HG03469 (cell line): ENCODE measurements around the gene CDC42EP2.

Experiments
- ATAC-seq: cut with Tn5 transposase; IDR thresholded peaks from one replicate; pipeline ENCODE4 v1.9.1; 2021; ENCODE audit warnings: mild to moderate bottlenecking, moderate library complexity, moderate number of reproducible peaks; ENCODE audit not compliant: unreplicated experiment

Gene CDC42EP2, protein sequence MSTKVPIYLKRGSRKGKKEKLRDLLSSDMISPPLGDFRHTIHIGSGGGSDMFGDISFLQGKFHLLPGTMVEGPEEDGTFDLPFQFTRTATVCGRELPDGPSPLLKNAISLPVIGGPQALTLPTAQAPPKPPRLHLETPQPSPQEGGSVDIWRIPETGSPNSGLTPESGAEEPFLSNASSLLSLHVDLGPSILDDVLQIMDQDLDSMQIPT

GRCh38 chr11:65314501-65315203 lies at the start of gene CDC42EP2:
Gene CDC42EP2, plus strand, starts transcription at chr11:65314866. Its CDS starts 6,033 bp downstream, at chr11:65320899.
- no peak for ATAC-seq

DNA sequence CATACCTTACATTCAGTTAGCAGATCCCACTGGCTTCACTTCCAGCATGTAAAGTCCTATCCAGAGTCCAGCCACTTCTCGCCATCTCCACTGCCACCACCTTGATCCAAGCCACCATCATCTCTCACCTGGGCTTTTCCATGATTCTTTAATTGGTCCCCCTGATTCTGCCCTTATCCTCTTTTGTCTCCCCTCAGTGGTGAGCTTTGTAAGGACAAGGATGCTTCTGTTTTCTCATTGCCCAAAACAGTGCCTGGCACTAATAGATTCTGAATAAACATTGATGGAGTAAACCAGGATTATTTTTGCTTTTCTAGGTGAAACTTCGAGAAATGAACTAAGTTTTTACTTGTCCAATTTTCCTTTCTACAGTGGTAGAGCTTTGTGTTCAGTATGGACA lies 48.5 kb upstream of the CDC42EP2 start:
- ATAC-seq = no peak

DNA sequence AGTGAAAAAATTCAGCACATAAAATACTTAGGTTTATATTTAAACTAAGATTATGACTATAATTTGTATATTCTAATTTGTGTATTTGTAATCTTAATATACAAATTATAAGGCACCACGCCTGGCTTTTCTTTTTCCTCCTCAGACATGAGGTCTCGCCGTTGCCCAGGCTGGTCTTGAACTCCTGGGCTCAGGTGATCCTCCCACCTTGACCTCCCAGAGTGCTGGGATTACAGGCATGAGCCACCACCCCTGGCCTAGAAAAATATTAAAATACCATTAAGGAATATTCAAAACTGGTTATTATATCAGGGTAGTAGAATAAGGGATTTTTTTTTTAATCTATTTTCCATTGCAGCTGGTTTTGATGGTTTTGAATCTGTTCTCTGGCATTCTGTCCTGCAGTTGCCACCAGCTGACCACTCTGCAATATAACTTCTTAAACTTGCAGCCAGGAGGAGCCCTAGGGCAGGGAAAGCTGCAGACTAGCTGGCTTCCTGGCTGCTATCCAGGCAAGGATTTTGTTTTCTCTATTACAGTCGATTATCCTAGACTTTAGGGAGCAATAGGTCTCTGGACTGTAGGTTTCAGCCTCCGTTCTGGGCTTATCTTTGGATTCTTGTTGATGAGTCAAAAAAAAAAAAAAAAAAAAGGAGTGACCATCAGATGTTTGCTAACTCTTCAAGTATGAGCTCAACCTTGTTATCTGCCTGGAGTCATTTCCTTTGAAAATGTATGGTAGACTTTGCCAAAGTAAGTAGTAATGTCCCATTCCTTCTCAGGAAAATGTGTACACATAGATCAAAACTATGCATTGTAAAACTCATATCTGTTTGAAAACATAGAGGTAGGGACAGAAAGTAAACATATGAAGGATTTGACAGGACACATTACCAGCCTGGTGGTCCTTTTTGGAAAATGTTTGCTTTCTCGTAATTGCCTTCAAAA lies 39.7 kb upstream of the CDC42EP2 start:
- no peak for ATAC-seq

DNA sequence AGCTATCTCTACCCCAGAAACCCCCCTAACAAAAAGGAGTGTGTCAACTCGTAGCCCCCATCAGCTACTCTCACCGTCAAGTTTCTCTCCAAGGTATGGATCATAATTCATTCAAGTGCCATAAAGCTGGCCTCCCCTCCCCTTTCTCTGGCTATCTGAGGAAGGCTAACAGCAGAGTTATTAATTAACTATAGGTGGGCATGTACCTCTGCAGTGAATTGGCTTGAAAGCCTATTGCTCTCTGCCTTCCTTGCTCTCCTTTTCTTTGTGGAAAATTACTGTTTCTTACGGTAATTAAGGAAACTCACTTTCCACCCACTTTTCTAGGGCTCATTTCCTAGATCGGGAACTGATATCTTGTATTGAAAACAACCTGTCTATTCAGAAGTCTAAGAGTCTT lies 38.8 kb upstream of the CDC42EP2 start:
- no peak for ATAC-seq

DNA sequence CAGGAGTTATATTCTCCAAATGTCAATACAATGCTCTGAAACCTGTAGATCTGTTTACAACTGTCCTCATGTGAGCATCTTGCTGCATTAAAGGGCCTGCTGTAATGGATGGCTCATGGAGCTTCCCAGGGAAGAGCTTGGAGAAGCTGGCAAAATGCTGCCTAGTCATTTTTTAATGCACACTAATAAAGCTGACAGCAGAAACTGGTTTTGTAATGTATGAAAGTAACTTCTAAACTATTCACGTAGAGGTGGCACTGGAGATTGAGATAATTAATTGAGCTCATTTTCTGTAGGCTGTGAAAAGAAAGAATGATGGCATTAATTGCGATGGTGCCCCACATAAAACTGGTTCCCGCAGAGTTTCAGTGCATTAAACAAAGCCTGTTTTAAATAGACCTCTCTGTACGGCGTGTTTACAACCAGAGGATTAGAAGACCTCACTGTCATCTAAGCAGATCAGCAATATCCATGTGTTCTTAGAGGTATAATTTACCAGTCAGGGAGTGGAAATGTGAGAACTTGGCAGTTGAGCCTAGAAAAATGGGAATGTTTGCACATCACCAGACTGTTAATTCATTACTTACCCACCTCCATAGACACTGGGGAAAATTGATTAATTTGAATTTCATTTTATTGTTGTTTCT lies 36.9 kb upstream of the CDC42EP2 start:
- no peak for ATAC-seq

GRCh38 chr11:65278356-65278755 lies 36.3 kb upstream of the CDC42EP2 start:
- ATAC-seq = no peak

DNA sequence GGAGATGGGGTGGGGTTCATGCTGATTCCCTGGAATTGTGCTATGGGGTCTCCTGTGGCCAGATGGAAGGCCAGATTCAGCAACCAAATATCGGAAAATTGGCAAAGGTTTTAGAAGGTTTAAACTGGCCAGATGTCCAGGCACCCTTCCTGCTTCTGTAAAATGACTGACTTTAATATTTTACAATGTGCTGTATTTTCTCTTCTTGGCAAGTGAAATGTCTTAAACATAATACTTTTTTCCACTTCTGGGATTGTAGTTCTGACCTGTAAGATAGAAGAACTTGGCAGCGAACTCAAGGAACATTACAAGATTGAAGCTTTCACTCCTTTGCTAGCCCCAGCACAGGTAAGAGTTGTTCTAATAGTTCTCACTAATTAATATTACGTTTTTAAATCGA lies 35.4 kb upstream of the CDC42EP2 start:
- no peak for ATAC-seq

DNA sequence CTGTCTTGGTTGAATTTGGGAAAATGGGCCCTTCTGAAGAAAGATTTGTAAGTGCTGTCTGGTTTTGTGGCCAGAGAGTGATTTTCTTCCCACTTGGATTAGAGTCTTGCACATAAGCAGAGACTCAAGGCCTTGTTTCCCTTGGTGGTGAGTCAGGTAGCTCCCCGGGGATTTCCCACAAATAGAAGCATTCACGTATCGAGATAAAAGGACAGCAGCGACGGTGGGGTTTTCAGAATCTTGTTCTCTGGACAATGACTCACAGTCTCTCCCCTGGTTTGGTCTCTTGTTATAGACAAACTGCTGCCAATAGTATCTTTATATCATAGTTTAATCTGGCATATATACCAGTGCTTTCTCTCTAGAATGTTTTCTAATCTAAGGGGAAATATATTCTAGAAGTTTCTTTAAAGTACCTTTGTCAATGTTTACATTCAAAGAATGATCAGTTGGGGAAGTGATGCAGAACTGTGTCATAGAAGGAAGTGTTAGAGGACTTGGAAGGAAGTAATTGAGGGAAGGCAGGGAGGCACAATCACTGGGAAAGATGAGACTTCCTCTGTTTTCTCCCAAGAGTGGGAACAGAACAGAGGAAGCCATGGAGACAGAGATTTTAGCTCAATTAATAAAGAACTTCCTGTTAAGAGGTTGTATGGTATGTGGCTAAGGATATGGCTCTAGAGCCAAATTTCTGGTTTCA lies 34.8 kb upstream of the CDC42EP2 start:
- ATAC-seq = no peak

DNA sequence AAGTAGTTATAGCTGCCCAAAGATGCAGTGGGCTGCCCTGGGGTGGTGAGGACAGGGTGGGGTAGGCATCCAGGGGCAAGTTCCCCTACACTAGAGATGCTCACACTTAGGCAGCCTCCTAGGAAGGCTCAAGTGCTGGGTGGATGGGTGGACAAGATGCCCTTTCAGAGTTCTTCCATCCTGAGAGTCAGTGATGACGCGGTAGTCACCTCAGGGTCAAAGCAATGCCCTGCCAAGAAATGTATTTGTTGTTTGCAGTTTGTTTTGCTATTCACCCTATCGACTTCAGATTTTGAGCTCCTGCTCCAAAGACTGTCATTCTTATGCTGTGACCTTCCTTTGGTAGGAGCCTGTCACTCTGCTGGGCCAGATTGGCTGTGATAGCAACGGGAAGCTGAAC lies 34.0 kb upstream of the CDC42EP2 start:
- no peak for ATAC-seq

DNA sequence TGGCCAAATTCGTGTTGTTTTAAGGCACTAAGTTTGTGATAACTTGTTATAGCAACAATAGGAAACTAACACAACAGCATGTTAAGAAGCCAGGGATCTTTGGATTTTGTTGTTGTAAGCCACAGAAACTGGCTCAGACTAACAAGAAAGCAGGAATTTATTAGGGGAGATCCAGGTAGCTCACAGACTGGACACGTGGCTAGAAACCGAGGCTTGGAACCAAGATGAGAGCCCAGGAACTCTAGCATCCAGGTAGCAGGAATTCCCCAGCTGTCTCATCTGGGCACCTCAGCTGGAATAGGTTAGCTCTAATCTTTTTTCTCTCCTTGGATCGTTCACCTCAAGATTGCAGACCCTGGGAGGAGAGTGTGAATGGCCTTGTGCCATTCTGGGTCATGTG lies 28.0 kb upstream of the CDC42EP2 start:
- no peak for ATAC-seq

- ATAC-seq = no peak
Measured at GRCh38 chr11:65287601-65288000, 27.1 kb upstream of the CDC42EP2 start.

- no peak for ATAC-seq
Measured at GRCh38 chr11:65288706-65289536, 25.7 kb upstream of the CDC42EP2 start.

GRCh38 chr11:65290448-65291165 lies 24.1 kb upstream of the CDC42EP2 start:
- ATAC-seq = no peak

- ATAC-seq = no peak
Measured at GRCh38 chr11:65291613-65292012, 23.1 kb upstream of the CDC42EP2 start.

- no peak for ATAC-seq
Measured at GRCh38 chr11:65292890-65293289, 21.8 kb upstream of the CDC42EP2 start.

GRCh38 chr11:65293909-65294381 lies 20.7 kb upstream of the CDC42EP2 start:
- no peak for ATAC-seq

GRCh38 chr11:65295001-65295400 lies 19.7 kb upstream of the CDC42EP2 start:
- no peak for ATAC-seq

DNA sequence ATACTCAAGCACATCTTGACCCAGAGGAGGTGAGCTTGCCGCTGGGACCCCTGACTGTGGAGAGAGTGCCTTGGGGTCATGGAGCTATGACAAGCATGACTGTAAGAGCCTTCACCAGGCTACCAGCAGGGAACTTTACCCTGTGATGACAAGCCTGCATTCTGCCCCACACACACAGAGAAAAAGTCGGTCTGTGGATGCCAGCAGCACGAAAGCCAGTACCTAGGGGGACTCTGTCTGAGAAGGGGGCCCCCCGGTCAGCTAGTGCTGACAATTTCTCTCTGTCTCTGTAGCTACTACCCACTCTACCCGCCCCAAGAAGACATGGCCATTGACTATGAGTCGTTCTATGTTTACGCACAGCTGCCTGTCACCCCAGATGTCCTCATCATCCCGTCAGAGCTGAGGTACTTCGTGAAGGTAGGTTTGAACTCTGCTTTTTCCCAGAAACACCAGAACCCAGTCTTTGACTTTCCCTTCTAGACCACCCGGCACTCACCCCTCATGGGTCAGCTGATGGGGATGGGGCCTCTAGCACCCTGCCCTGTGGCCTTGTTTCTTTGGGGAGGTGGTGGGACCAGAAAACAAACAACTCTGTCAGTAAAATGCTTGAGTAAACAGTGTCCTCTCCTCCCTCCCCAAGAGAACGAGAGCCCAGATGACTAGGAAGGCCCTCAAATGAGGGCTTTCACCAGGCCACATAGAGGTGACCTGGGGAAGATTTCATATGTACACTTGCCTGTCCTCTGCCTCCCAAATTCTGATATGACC lies 18.9 kb upstream of the CDC42EP2 start:
- ATAC-seq = no peak
